Astrocyte of the cerebellum (primary cell): ENCODE results near the gene DENND10.

Source experiments
- DNase-seq: peaks from one replicate; pipeline ENCODE4 v3.0.0-alpha.2; 2011; ENCODE audit warnings: low read depth
- H3K4me3 ChIP-seq: 2 replicates; pipeline ENCODE4 v1.5.1; 2011; ENCODE audit warnings: mild to moderate bottlenecking, low read depth, low read length, moderate library complexity
- CTCF ChIP-seq: IDR thresholded peaks from 2 replicates; pipeline ENCODE4 v1.5.1; 2012; ENCODE audit warnings: low read length, low read depth, moderate library complexity, mild to moderate bottlenecking; ENCODE audit errors: missing control alignments
- in situ Hi-C: cut with HindIII; loops from 2 replicates; pipeline ENCODE4 v1.10.0; 2017; ENCODE audit warnings: low sequenced_read_pairs

Gene DENND10

GRCh38 chr10:119070395-119071165 lies 33.3 kb upstream of the DENND10 start:
- in situ Hi-C loops = no loop called here
- TF ChIP-seq CTCF = no peak
- DNase-seq = no peak

GRCh38 chr10:119073584-119073983 lies 30.3 kb upstream of the DENND10 start:
- no peak for DNase-seq

More at GRCh38 chr10:119070395-119071165, 33.3 kb upstream of the DENND10 start:
- H3K4me3 ChIP-seq = no peak overlapping the region

GRCh38 chr10:119078422-119079179 lies 25.3 kb upstream of the DENND10 start:
- peak overlapping the region; percentile 99 for H3K4me3 ChIP-seq
- no peak for TF ChIP-seq CTCF
- in situ Hi-C loops = no loop called here
- DNase-seq = no peak

More at GRCh38 chr10:119073584-119073983, 30.3 kb upstream of the DENND10 start:
- no peak for TF ChIP-seq CTCF
- in situ Hi-C loops = no loop called here
- no peak overlapping the region for H3K4me3 ChIP-seq

GRCh38 chr10:119079599-119080520 lies 24.1 kb upstream of the DENND10 start:
- peak overlapping the region; percentile 99 for H3K4me3 ChIP-seq
- peak; percentile 37 for DNase-seq
- no peak for TF ChIP-seq CTCF
- in situ Hi-C loops = no loop called here

GRCh38 chr10:119080521-119081259 lies 23.2 kb upstream of the DENND10 start, which contains the start of gene EIF3A:
TSS of gene EIF3A (minus strand) at chr10:119080817. CDS start at chr10:119080676, 141 bp downstream.
- no peak for TF ChIP-seq CTCF
- H3K4me3 ChIP-seq = peak within 1 kb of the TSS; percentile 99
- peak; percentile 68 for DNase-seq
- in situ Hi-C loops = no loop called here
